Measurements from ENCODE around the gene PRSS56. TPM values are rescaled to one million over a fixed set of nuclear protein-coding genes. Genes with fewer than 3 reads are reported as not detected.

Gene PRSS56
- total and polyA plus RNA-seq, 2 of the 8 experiments (the other 6 are each of a cell fraction or from before 2014, with no cell fraction given) = 0.03 TPM; not detected in 1

DNA sequence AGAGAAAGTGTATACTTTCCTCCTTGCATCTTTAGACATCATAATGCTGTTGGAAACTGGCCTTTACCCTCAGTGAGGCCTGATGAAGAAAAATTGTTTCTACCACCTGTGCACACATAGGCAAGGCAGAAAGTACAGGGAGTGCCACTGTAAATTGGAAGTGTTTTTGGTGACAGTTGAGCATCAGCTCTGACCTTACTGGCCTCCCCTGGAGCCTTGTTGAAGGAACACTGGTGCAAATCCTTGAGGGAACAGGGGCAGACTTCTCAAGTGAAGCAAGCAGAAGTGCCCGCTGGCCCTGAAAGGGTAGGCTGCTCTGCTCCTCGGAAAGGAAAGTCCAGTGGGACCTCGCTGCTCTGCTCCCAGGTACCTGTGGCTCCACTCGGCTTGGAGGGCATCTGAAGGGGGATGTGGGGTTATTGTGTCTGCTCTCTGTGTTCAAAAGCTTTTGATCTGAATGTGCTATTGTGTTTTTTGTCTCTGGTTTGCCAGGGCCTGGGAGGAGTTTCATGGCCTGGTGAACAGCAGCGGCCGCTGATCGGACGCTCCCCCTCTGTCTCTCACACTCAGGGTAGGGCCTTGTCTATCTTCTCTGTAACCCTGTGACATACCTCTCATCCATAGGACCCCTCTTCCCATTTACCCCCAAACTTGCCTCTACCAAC lies 53.7 kb downstream of the PRSS56 start:
- ChIA-PET CTCF (ENCODE audit: partially characterized antibody) (interaction anchor here (0.8 kb wide), 1 partner anchor 27 kb away, joined by 3 read pairs; no protein-coding TSS in a partner anchor), POLR2A (ENCODE audit: partially characterized antibody) (no interaction called here)
- H2AFZ ChIP-seq (ENCODE audit: low read length) = no peak overlapping the region
- WGBS, 2 experiments (ENCODE audit: extremely low coverage in 1 of 2, insufficient coverage in 1 of 2, insufficient read length in 1 of 2, insufficient replicate concordance in 2 of 2, low coverage in 1 of 2, low lambda C conversion rate in 2 of 2, missing lambda C conversion rate in 1 of 2) = 95% methylated on average over 8 of the region's 8 CpGs; no CpG with 5 or more reads in 1 of the 2 experiments
- peaks cover 6 to 35% (median 23%) of the 10 kb centered on the region in 4 experiments; a peak in 7 of 8 replicates for H3K36me3 ChIP-seq (ENCODE audit: control insufficient read depth in 2 of 4, insufficient read depth in 4 of 4, low read length in 3 of 4)
- no peak overlapping the region; the same call in 1 of the 2 replicates for H4K8ac ChIP-seq (ENCODE audit: extremely low read depth, insufficient read depth, low read length)
- H3K9ac ChIP-seq (replicated peaks in 1 of 4; ENCODE audit: extremely low read depth in 1 of 4, low read depth in 3 of 4, low read length in 3 of 4) = no peak overlapping the region
- no peak for TF ChIP-seq SAP30 (IDR thresholded peaks at IDR 0.05; ENCODE audit: insufficient read depth, insufficient replicate concordance, low read length)
- TF ChIP-seq TAF7 (optimal IDR thresholded peaks at IDR 0.05; ENCODE audit: borderline replicate concordance, low read depth, low read length) = no peak
- no peak for TF ChIP-seq GTF2F1 (IDR thresholded peaks at IDR 0.05; ENCODE audit: borderline replicate concordance, low read depth, low read length)
- no peak for TF ChIP-seq NANOG (IDR thresholded peaks at IDR 0.05; ENCODE audit: insufficient read depth, low read depth, low read length, poor library complexity, severe bottlenecking)
- no peak for TF ChIP-seq SIRT6 (IDR thresholded peaks at IDR 0.05; ENCODE audit: low read length)
- H3K79me2 ChIP-seq (ENCODE audit: control insufficient read depth in 1 of 2, insufficient read depth in 2 of 2, low read length in 2 of 2) = no peaks in the 10 kb centered on the region
- H3K4me2 ChIP-seq (ENCODE audit: insufficient read depth in 1 of 2, low read depth in 2 of 2, low read length in 2 of 2) = no peak overlapping the region
- H2BK5ac ChIP-seq (ENCODE audit: low read depth, low read length) = no peak overlapping the region
- no peak overlapping the region for H4K5ac ChIP-seq (ENCODE audit: insufficient read length, low read depth, low read length)
- H3K56ac ChIP-seq (replicated peaks; ENCODE audit: insufficient read length, low read depth, low read length) = no peak overlapping the region
- H3K23ac ChIP-seq (ENCODE audit: insufficient read length) = no peak overlapping the region
- H4K91ac ChIP-seq (replicated peaks; ENCODE audit: insufficient read length, low read length) = no peak overlapping the region
- H2BK120ac ChIP-seq (replicated peaks; ENCODE audit: low read depth, low read length) = no peak overlapping the region
- H4K20me1 ChIP-seq (replicated peaks in 1 of 2; ENCODE audit: control insufficient read depth in 1 of 2, insufficient read depth in 2 of 2, low read length in 2 of 2) = peaks cover 0 to 4% of the 10 kb centered on the region in 2 experiments
- H3K18ac ChIP-seq (ENCODE audit: extremely low read depth, low read length) = no peak overlapping the region
- FAIRE-seq = no peak
- no peaks in the 10 kb centered on the region for H3K9me3 ChIP-seq (ENCODE audit: insufficient read depth in 2 of 2, low read depth in 1 of 2, low read length in 1 of 2)
- H2AK5ac ChIP-seq (ENCODE audit: low read depth, low read length) = no peak overlapping the region
- no peak overlapping the region for H3K4ac ChIP-seq (replicated peaks; ENCODE audit: insufficient read length, low read depth, low read length)
- no peak for DNase-seq (ENCODE audit: low read depth in 1 of 2, low spot score in 2 of 2)
- no peaks in the 10 kb centered on the region for H3K27me3 ChIP-seq (replicated peaks in 1 of 4; ENCODE audit: control insufficient read depth in 3 of 4, extremely low read depth in 1 of 4, insufficient read depth in 3 of 4, low read length in 3 of 4)
- no peak overlapping the region for H3K27ac ChIP-seq (ENCODE audit: low read depth, low read length)
- H3K4me1 ChIP-seq (replicated peaks in 1 of 4; ENCODE audit: control insufficient read depth in 3 of 4, insufficient read depth in 4 of 4, low read length in 3 of 4) = no peaks in the 10 kb centered on the region
- no peak overlapping the region for H2BK20ac ChIP-seq (ENCODE audit: low read length)
- no peak overlapping the region for H3K14ac ChIP-seq (ENCODE audit: insufficient read length)
- no peaks in the 10 kb centered on the region for H3K23me2 ChIP-seq (ENCODE audit: low read depth, low read length)
- H2BK12ac ChIP-seq (ENCODE audit: low read depth, low read length) = no peak overlapping the region
- H3K4me3 ChIP-seq (ENCODE audit: extremely low read depth in 1 of 4, insufficient read depth in 2 of 4, low read depth in 3 of 4, low read length in 4 of 4) = no peak overlapping the region
- no peak overlapping the region for H2BK15ac ChIP-seq (ENCODE audit: low read length)
- no peaks in the 10 kb centered on the region; the same call in 1 of the 2 replicates for H3K79me1 ChIP-seq (ENCODE audit: low read depth, low read length)

All from H1 (cell line).